ENCODE results near the gene GOLT1B. TPM values are rescaled to one million over a fixed set of nuclear protein-coding genes. Genes with fewer than 3 reads are reported as not detected.

Gene GOLT1B
- total and polyA plus RNA-seq, 2 of the 8 experiments (the other 6 are each of a cell fraction or from before 2014, with no cell fraction given) = 18.3 to 38.3 TPM

- no peak overlapping the region for H2BK120ac ChIP-seq (replicated peaks; ENCODE audit: low read depth, low read length)
- H4K91ac ChIP-seq (replicated peaks; ENCODE audit: insufficient read length, low read length) = no peak overlapping the region
- H2BK5ac ChIP-seq (ENCODE audit: low read depth, low read length) = no peak overlapping the region
- no peaks in the 10 kb centered on the region; the same call in 1 of the 2 replicates for H3K79me1 ChIP-seq (ENCODE audit: low read depth, low read length)
- no peak overlapping the region for H3K4ac ChIP-seq (replicated peaks; ENCODE audit: insufficient read length, low read depth, low read length)
- ChIA-PET POLR2A (ENCODE audit: partially characterized antibody) (interaction anchor here (0.6 to 1.5 kb wide), 2 partner anchors 14 to 20 kb away, joined by 3 to 4 read pairs; no protein-coding TSS in a partner anchor), CTCF (ENCODE audit: partially characterized antibody) (interaction anchor here (0.6 to 2.2 kb wide), 3 partner anchors 10 to 154 kb away, joined by 3 to 7 read pairs (median 3); no protein-coding TSS in a partner anchor)
- H3K18ac ChIP-seq (ENCODE audit: extremely low read depth, low read length) = no peak overlapping the region
- WGBS, 2 experiments (ENCODE audit: extremely low coverage in 1 of 2, insufficient coverage in 1 of 2, insufficient read length in 1 of 2, insufficient replicate concordance in 2 of 2, low coverage in 1 of 2, low lambda C conversion rate in 2 of 2, missing lambda C conversion rate in 1 of 2) = 92% methylated on average over 6 of the region's 6 CpGs; no CpG with 5 or more reads in 1 of the 2 experiments
- no peak overlapping the region for H4K8ac ChIP-seq (ENCODE audit: extremely low read depth, insufficient read depth, low read length)
- H3K9ac ChIP-seq (replicated peaks in 1 of 4; ENCODE audit: extremely low read depth in 1 of 4, low read depth in 3 of 4, low read length in 3 of 4) = no peak overlapping the region
- no peak for FAIRE-seq
- no peak overlapping the region for H2BK12ac ChIP-seq (ENCODE audit: low read depth, low read length)
- no peak overlapping the region for H3K27ac ChIP-seq (ENCODE audit: low read depth, low read length)
- H3K4me1 ChIP-seq (replicated peaks in 1 of 4; ENCODE audit: control insufficient read depth in 3 of 4, insufficient read depth in 4 of 4, low read length in 3 of 4) = no peaks in the 10 kb centered on the region
- H3K4me3 ChIP-seq (ENCODE audit: extremely low read depth in 1 of 4, insufficient read depth in 2 of 4, low read depth in 3 of 4, low read length in 4 of 4) = no peak overlapping the region
- TF ChIP-seq YY1 (IDR thresholded peaks at IDR 0.05; ENCODE audit: low read depth, low read length) (no peak), ASH2L (IDR thresholded peaks at IDR 0.05; ENCODE audit: low read length) (no peak), SIRT6 (IDR thresholded peaks at IDR 0.05; ENCODE audit: low read length) (no peak), GTF2F1 (IDR thresholded peaks at IDR 0.05; ENCODE audit: borderline replicate concordance, low read depth, low read length) (no peak), SRF (IDR thresholded peaks at IDR 0.05; ENCODE audit: low read depth, low read length) (no peak), ZNF274 (IDR thresholded peaks at IDR 0.05; ENCODE audit: borderline replicate concordance, extremely low read depth, low read length) (no peak), USF2 (IDR thresholded peaks at IDR 0.05; ENCODE audit: low read length) (no peak), KDM1A (IDR thresholded peaks at IDR 0.05; ENCODE audit: borderline replicate concordance, low read length) (no peak), EGR1 (IDR thresholded peaks at IDR 0.05; ENCODE audit: borderline replicate concordance, low read depth, low read length) (no peak), RNF2 (IDR thresholded peaks at IDR 0.05; ENCODE audit: borderline replicate concordance, low read depth, low read length, missing control alignments, poor library complexity, severe bottlenecking) (no peak), SP2 (IDR thresholded peaks at IDR 0.05; ENCODE audit: low read length) (no peak), JUND (IDR thresholded peaks at IDR 0.05; ENCODE audit: low read length) (no peak), CEBPB (IDR thresholded peaks at IDR 0.05; ENCODE audit: low read depth, low read length) (no peak)
- no peaks in the 10 kb centered on the region for H3K9me3 ChIP-seq (ENCODE audit: insufficient read depth in 2 of 2, low read depth in 1 of 2, low read length in 1 of 2)
- no peak overlapping the region for H2BK20ac ChIP-seq (ENCODE audit: low read length)
- H4K20me1 ChIP-seq (replicated peaks in 1 of 2; ENCODE audit: control insufficient read depth in 1 of 2, insufficient read depth in 2 of 2, low read length in 2 of 2) = no peaks in the 10 kb centered on the region
- H3K23ac ChIP-seq (ENCODE audit: insufficient read length) = no peak overlapping the region
- no peak overlapping the region for H2BK15ac ChIP-seq (ENCODE audit: low read length)
- H3K36me3 ChIP-seq (ENCODE audit: control insufficient read depth in 2 of 4, insufficient read depth in 4 of 4, low read length in 3 of 4) = no peaks in the 10 kb centered on the region
- no peak for DNase-seq (ENCODE audit: low read depth in 1 of 2, low spot score in 2 of 2)
- no peak overlapping the region for H2AFZ ChIP-seq (ENCODE audit: low read length)
- H3K27me3 ChIP-seq (replicated peaks in 1 of 4; ENCODE audit: control insufficient read depth in 3 of 4, extremely low read depth in 1 of 4, insufficient read depth in 3 of 4, low read length in 3 of 4) = no peaks in the 10 kb centered on the region
- H4K5ac ChIP-seq (ENCODE audit: insufficient read length, low read depth, low read length) = no peak overlapping the region
- no peak overlapping the region for H3K56ac ChIP-seq (replicated peaks; ENCODE audit: insufficient read length, low read depth, low read length)
- no peak overlapping the region for H2AK5ac ChIP-seq (ENCODE audit: low read depth, low read length)
- no peak overlapping the region for H3K14ac ChIP-seq (ENCODE audit: insufficient read length)
- no peaks in the 10 kb centered on the region for H3K79me2 ChIP-seq (ENCODE audit: control insufficient read depth in 1 of 2, insufficient read depth in 2 of 2, low read length in 2 of 2)
- H3K4me2 ChIP-seq (ENCODE audit: insufficient read depth in 1 of 2, low read depth in 2 of 2, low read length in 2 of 2) = no peak overlapping the region
- H3K23me2 ChIP-seq (ENCODE audit: low read depth, low read length) = no peaks in the 10 kb centered on the region; the same call in 1 of the 2 replicates
Observed at GRCh38 chr12:21541773-21542172, 40.2 kb downstream of the GOLT1B start.

All from H1 (cell line).